OCI-LY1 (cell line): ENCODE measurements around the gene NPAS3.

ENCODE experiments used
- EZH2 ChIP-seq: fragments of 200-600 bp; sonication (generic), shearing (Covaris generic); IDR thresholded peaks from 2 replicates; pipeline ENCODE4 v1.8.0; 2017; ENCODE audit warnings: borderline replicate concordance, mixed run types, mild to moderate bottlenecking, antibody characterized with exemption, low read length, moderate library complexity, mixed read lengths
- TF ChIP-seq, protein P1 (sequence below): fragments of 200-600 bp; sonication (generic), shearing (Covaris generic); IDR thresholded peaks from 2 replicates; pipeline ENCODE4 v1.5.1; 2017; ENCODE audit warnings: mild to moderate bottlenecking, antibody characterized with exemption, low read length, moderate library complexity, mixed read lengths

DNA sequence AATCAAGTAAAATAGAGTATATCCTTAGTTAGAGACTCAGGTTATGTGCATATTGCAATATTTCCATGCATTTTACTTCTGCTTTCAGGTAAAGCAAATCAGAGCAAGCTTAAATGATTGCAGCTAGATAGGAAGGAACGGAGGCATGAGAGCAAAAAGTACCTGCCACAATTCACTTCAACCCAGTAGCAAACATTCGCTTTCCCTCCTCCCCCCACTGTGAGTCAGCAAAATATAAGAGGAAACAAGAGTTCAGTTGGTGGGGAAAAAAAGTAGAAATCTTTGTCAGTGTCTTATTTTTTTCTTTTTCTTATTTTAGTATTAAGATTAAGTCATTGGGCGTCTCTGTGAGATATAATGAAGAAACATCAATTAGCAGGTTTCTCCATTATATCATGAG, 475.4 kb downstream of the NPAS3 start:
- TF ChIP-seq, protein P1, sequence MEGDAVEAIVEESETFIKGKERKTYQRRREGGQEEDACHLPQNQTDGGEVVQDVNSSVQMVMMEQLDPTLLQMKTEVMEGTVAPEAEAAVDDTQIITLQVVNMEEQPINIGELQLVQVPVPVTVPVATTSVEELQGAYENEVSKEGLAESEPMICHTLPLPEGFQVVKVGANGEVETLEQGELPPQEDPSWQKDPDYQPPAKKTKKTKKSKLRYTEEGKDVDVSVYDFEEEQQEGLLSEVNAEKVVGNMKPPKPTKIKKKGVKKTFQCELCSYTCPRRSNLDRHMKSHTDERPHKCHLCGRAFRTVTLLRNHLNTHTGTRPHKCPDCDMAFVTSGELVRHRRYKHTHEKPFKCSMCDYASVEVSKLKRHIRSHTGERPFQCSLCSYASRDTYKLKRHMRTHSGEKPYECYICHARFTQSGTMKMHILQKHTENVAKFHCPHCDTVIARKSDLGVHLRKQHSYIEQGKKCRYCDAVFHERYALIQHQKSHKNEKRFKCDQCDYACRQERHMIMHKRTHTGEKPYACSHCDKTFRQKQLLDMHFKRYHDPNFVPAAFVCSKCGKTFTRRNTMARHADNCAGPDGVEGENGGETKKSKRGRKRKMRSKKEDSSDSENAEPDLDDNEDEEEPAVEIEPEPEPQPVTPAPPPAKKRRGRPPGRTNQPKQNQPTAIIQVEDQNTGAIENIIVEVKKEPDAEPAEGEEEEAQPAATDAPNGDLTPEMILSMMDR: no peak
- no peak for TF ChIP-seq EZH2
